ENCODE data around the gene PATL2. TPM values are rescaled to one million over a fixed set of nuclear protein-coding genes. Genes with fewer than 3 reads are reported as not detected.

The PATL2 gene
- total RNA-seq, 1 experiment from 2014 or later: 1.2 TPM

DNA sequence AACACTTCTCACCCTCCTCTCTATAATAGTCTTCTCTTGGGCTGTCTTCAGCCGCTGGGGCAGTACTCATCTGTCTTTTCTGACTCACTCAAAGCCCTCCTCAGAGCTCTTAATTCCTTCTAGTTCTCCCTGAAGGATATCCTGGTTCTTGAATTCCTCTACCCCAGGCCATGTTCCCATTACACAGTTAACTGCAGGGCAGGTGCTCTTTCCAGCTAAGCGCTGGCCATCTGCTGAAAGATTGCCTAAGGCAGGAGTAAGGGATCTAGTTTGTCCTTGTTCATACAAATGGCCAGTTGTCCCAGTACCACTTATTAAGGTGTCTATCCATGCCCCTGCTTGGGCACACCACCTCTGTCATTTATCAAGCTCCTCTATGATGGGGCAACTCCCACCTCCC, 37.5 kb downstream of the PATL2 start:
- no peaks in the 10 kb centered on the region for H3K36me3 ChIP-seq (ENCODE audit: insufficient read depth, low read length, poor library complexity, severe bottlenecking)
- intact Hi-C loops (cut with micrococcal nuclease; ENCODE audit: unreplicated experiment): no loop called here
- H3K4me3 ChIP-seq (ENCODE audit: low read depth, low read length, poor library complexity, severe bottlenecking): no peak overlapping the region
- H3K27me3 ChIP-seq (replicated peaks; ENCODE audit: insufficient read depth, low read depth, low read length, poor library complexity): no peaks in the 10 kb centered on the region
- H3K27ac ChIP-seq (ENCODE audit: low read depth, low read length, poor library complexity, severe bottlenecking): no peak overlapping the region
- ChIA-PET CTCF (no interaction called here), POLR2A (ENCODE audit: low non-redundant PET) (interaction anchor here (0.6 kb wide), 1 partner anchor 38 kb away, joined by 3 read pairs; no protein-coding TSS in a partner anchor)
- no peaks in the 10 kb centered on the region for H3K9me3 ChIP-seq (ENCODE audit: low read depth, low read length, poor library complexity, severe bottlenecking)
- BruUV-seq (replicated peaks): no TSS peak
- no peaks in the 10 kb centered on the region for H3K4me1 ChIP-seq (ENCODE audit: insufficient read depth, low read length, poor library complexity, severe bottlenecking)
- no peak for DNase-seq (ENCODE audit: low spot score)
- TF ChIP-seq, protein P1, sequence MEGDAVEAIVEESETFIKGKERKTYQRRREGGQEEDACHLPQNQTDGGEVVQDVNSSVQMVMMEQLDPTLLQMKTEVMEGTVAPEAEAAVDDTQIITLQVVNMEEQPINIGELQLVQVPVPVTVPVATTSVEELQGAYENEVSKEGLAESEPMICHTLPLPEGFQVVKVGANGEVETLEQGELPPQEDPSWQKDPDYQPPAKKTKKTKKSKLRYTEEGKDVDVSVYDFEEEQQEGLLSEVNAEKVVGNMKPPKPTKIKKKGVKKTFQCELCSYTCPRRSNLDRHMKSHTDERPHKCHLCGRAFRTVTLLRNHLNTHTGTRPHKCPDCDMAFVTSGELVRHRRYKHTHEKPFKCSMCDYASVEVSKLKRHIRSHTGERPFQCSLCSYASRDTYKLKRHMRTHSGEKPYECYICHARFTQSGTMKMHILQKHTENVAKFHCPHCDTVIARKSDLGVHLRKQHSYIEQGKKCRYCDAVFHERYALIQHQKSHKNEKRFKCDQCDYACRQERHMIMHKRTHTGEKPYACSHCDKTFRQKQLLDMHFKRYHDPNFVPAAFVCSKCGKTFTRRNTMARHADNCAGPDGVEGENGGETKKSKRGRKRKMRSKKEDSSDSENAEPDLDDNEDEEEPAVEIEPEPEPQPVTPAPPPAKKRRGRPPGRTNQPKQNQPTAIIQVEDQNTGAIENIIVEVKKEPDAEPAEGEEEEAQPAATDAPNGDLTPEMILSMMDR (conservative IDR thresholded peaks at IDR 0.05; ENCODE audit: low read depth, low read length): no peak
- TF ChIP-seq EZH2 (IDR thresholded peaks at IDR 0.05; ENCODE audit: borderline replicate concordance, low read depth, low read length, poor library complexity, severe bottlenecking): no peak

DNA sequence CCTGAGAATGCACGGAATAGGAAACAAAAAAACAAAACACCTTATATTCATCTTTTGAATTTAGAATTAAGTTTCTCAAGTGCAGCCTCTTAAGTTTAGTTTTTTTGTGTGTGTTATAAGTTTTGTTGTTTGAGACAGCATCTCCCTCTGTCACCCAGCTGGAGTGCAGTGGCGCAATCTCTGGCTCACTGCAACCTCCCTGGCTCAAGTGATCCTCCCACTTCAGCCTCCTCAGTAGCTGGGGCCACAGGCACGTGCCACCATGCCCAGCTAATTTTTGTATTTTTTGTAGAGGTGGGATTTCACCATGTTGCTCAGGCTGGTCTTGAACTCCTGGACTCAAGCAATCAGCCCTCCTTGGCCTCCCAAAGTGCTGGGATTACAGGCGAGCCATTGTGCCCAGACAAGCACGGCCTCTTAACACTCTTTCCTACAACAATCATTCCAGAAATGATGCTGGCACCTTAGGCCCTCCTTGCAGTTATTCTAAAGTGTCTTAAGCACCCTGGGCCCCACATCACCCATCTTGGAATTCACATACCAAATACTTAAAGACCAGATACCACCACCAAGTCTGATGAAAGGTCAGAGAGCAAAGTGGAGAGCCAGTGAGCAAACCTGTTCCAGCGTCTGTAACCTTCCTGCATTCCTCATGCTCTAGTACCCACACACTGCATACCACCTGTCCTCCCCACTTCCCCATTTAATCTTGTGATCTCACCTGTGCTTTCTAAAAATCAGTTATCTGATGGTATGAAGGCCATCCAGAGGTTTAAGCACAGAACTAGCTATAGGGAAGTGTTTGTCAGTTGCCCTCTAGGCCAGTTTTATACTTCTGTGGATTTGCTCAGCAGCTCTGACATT, 40.8 kb downstream of the PATL2 start:
- POLR2A ChIA-PET (ENCODE audit: low non-redundant PET): no interaction called here
- intact Hi-C loops (cut with micrococcal nuclease; ENCODE audit: unreplicated experiment): no loop called here
- CTCF ChIA-PET: interaction anchor here (0.6 kb wide), 1 partner anchor 67 kb away, joined by 10 read pairs; no protein-coding TSS in a partner anchor

DNA sequence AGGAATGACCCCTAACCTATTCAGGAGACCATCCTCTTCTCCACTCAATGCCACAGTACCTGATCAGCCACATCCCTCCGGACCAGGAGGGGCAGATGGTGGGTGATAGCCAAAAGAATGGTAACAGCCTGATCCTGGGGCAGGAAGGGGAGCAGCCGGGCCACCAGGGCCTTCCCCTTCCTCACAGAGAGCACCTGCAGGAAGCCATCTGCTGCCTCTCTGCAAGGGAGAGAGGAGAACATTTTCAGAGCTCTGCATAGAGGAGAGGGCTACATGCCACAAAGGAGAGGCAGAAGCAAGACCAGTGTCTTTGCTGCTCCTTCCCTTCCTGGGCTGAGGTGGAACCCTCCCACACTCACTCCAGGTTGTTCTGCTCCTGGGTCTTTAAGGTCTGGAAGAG, 42.2 kb downstream of the PATL2 start:
- H3K36me3 ChIP-seq (ENCODE audit: insufficient read depth, low read length, poor library complexity, severe bottlenecking): no peaks in the 10 kb centered on the region
- CTCF ChIA-PET: no interaction called here
- no TSS peak for BruUV-seq (replicated peaks)
- no peak overlapping the region for H3K27ac ChIP-seq (ENCODE audit: low read depth, low read length, poor library complexity, severe bottlenecking)
- POLR2A ChIA-PET (ENCODE audit: low non-redundant PET): no interaction called here
- no peaks in the 10 kb centered on the region for H3K27me3 ChIP-seq (replicated peaks; ENCODE audit: insufficient read depth, low read depth, low read length, poor library complexity)
- TF ChIP-seq, protein P1 (conservative IDR thresholded peaks at IDR 0.05; ENCODE audit: low read depth, low read length): no peak
- TF ChIP-seq EZH2 (IDR thresholded peaks at IDR 0.05; ENCODE audit: borderline replicate concordance, low read depth, low read length, poor library complexity, severe bottlenecking): no peak
- intact Hi-C loops (cut with micrococcal nuclease; ENCODE audit: unreplicated experiment): no loop called here
- H3K4me3 ChIP-seq (ENCODE audit: low read depth, low read length, poor library complexity, severe bottlenecking): no peak overlapping the region
- H3K9me3 ChIP-seq (ENCODE audit: low read depth, low read length, poor library complexity, severe bottlenecking): no peaks in the 10 kb centered on the region
- no peak for DNase-seq (ENCODE audit: low spot score)
- H3K4me1 ChIP-seq (ENCODE audit: insufficient read depth, low read length, poor library complexity, severe bottlenecking): no peaks in the 10 kb centered on the region

More for the DNA sequence above, 40.8 kb downstream of the PATL2 start:
- Histone ChIP-seq H3K27me3 (replicated peaks; ENCODE audit: insufficient read depth, low read depth, low read length, poor library complexity) (no peaks in the 10 kb centered on the region), H3K36me3 (ENCODE audit: insufficient read depth, low read length, poor library complexity, severe bottlenecking) (no peaks in the 10 kb centered on the region), H3K9me3 (ENCODE audit: low read depth, low read length, poor library complexity, severe bottlenecking) (no peaks in the 10 kb centered on the region), H3K4me3 (ENCODE audit: low read depth, low read length, poor library complexity, severe bottlenecking) (no peak overlapping the region), H3K4me1 (ENCODE audit: insufficient read depth, low read length, poor library complexity, severe bottlenecking) (no peaks in the 10 kb centered on the region), H3K27ac (ENCODE audit: low read depth, low read length, poor library complexity, severe bottlenecking) (no peak overlapping the region)
- no peak for DNase-seq (ENCODE audit: low spot score)
- no TSS peak for BruUV-seq (replicated peaks)
- no peak for TF ChIP-seq EZH2 (IDR thresholded peaks at IDR 0.05; ENCODE audit: borderline replicate concordance, low read depth, low read length, poor library complexity, severe bottlenecking)
- TF ChIP-seq, protein P1 (conservative IDR thresholded peaks at IDR 0.05; ENCODE audit: low read depth, low read length): no peak
